ENCODE measurements around the gene SLC12A3.

Gene SLC12A3

DNA sequence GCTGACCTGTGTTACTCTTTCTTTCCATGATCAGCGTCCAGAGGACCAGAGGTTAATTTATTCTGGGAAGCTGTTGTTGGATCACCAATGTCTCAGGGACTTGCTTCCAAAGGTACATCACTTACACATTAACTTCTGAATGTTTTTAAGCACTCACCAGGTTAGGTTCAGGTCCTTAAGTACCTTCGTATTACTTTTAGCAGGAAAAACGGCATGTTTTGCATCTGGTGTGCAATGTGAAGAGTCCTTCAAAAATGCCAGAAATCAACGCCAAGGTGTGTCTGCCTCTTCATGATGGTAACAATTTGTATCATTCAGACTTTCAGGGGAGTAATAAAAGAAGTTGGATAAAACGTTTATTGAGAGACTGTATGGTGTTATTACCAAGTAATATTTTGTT, 70.2 kb downstream of the SLC12A3 start:
- Histone ChIP-seq H3K27ac (ENCODE audit: low read depth, low read length) (peak overlapping the region; percentile 96), H3K4me2 (ENCODE audit: low read depth, low read length, poor library complexity, severe bottlenecking) (peak overlapping the region; percentile 98), H3K9ac (ENCODE audit: low read length) (peak overlapping the region; percentile 96), H3K9me3 (ENCODE audit: insufficient read depth, low read length) (no peaks in the 10 kb centered on the region), H3K4me3 (ENCODE audit: insufficient read depth, low read length, poor library complexity, severe bottlenecking) (peak overlapping the region; percentile 31), H3K9me2 (replicated peaks; ENCODE audit: insufficient read depth, low read length) (no peaks in the 10 kb centered on the region), H3K79me2 (ENCODE audit: insufficient read depth, low read length) (peaks cover 70% of the 10 kb centered on the region), H3F3A (ENCODE audit: insufficient read depth) (peaks cover 73% of the 10 kb centered on the region), H3K36me3 (ENCODE audit: low read length) (peaks cover 61% of the 10 kb centered on the region), H2AFZ (ENCODE audit: low read depth, low read length, severe bottlenecking) (no peak overlapping the region), H4K20me1 (ENCODE audit: low read depth, low read length) (peaks cover 40% of the 10 kb centered on the region), H3K27me3 (ENCODE audit: low read length) (no peaks in the 10 kb centered on the region)
- TF ChIP-seq, protein P1, sequence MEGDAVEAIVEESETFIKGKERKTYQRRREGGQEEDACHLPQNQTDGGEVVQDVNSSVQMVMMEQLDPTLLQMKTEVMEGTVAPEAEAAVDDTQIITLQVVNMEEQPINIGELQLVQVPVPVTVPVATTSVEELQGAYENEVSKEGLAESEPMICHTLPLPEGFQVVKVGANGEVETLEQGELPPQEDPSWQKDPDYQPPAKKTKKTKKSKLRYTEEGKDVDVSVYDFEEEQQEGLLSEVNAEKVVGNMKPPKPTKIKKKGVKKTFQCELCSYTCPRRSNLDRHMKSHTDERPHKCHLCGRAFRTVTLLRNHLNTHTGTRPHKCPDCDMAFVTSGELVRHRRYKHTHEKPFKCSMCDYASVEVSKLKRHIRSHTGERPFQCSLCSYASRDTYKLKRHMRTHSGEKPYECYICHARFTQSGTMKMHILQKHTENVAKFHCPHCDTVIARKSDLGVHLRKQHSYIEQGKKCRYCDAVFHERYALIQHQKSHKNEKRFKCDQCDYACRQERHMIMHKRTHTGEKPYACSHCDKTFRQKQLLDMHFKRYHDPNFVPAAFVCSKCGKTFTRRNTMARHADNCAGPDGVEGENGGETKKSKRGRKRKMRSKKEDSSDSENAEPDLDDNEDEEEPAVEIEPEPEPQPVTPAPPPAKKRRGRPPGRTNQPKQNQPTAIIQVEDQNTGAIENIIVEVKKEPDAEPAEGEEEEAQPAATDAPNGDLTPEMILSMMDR (IDR thresholded peaks at IDR 0.05; ENCODE audit: insufficient read depth, low read length, poor library complexity, severe bottlenecking): no peak
- no peak for TF ChIP-seq EZH2phosphoT487 (conservative IDR thresholded peaks at IDR 0.05; ENCODE audit: low read length)

DNA sequence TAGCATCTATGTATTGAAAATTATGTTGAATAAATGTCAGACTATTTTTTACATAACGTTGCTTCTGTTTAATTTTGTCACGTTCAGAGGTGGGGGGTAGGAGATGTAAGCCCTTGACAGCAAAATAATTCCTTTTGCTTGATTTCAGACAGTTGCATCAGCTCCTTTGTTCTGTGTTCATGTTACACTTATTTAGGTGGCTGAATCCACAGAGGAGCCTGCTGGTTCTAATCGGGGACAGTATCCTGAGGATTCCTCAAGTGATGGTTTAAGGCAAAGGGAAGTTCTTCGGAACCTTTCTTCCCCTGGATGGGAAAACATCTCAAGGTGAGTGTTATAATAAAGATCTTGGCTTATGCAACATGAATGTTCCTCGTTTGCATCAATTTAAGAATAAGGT, 71.5 kb downstream of the SLC12A3 start:
- peaks cover 68% of the 10 kb centered on the region for H3K36me3 ChIP-seq (ENCODE audit: low read length)
- H3K79me2 ChIP-seq (ENCODE audit: insufficient read depth, low read length): peaks cover 70% of the 10 kb centered on the region
- peak overlapping the region; percentile 96 for H3K27ac ChIP-seq (ENCODE audit: low read depth, low read length)
- H3K4me2 ChIP-seq (ENCODE audit: low read depth, low read length, poor library complexity, severe bottlenecking): peak overlapping the region; percentile 98
- peaks cover 40% of the 10 kb centered on the region for H4K20me1 ChIP-seq (ENCODE audit: low read depth, low read length)
- H3F3A ChIP-seq (ENCODE audit: insufficient read depth): peaks cover 69% of the 10 kb centered on the region
- no peaks in the 10 kb centered on the region for H3K9me3 ChIP-seq (ENCODE audit: insufficient read depth, low read length)
- TF ChIP-seq EZH2phosphoT487 (conservative IDR thresholded peaks at IDR 0.05; ENCODE audit: low read length): no peak
- TF ChIP-seq, protein P1 (IDR thresholded peaks at IDR 0.05; ENCODE audit: insufficient read depth, low read length, poor library complexity, severe bottlenecking): no peak
- H3K27me3 ChIP-seq (ENCODE audit: low read length): no peaks in the 10 kb centered on the region
- H3K9ac ChIP-seq (ENCODE audit: low read length): no peak overlapping the region
- no peak overlapping the region for H2AFZ ChIP-seq (ENCODE audit: low read depth, low read length, severe bottlenecking)
- H3K9me2 ChIP-seq (replicated peaks; ENCODE audit: insufficient read depth, low read length): no peaks in the 10 kb centered on the region
- no peak overlapping the region for H3K4me3 ChIP-seq (ENCODE audit: insufficient read depth, low read length, poor library complexity, severe bottlenecking)

DNA sequence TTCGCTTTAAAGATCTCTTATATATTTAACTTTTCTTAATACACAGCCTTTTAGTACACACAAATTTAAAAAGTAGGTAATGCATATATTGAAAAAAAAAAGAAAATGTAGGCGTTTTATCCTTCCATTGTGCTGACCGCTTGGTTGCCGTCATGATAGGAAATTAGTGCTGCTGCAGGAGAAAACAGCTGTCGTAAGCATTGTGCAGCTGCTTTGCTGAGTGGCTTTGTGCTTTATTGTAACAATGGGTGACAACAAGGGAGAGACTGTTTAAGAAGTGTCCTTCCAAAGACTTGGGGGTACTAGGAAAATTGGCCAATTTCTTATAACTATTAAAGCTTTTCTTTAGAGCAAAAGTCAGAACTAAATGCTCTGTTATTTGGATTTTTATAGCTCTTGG, 71.9 kb downstream of the SLC12A3 start:
- Histone ChIP-seq H3K36me3 (ENCODE audit: low read length) (peaks cover 72% of the 10 kb centered on the region), H3K27ac (ENCODE audit: low read depth, low read length) (peak overlapping the region; percentile 96; the same call in 1 of the 2 replicates), H3K9ac (ENCODE audit: low read length) (no peak overlapping the region), H3K27me3 (ENCODE audit: low read length) (no peaks in the 10 kb centered on the region), H3K9me3 (ENCODE audit: insufficient read depth, low read length) (no peaks in the 10 kb centered on the region), H3F3A (ENCODE audit: insufficient read depth) (peaks cover 73% of the 10 kb centered on the region), H2AFZ (ENCODE audit: low read depth, low read length, severe bottlenecking) (no peak overlapping the region), H4K20me1 (ENCODE audit: low read depth, low read length) (peaks cover 40% of the 10 kb centered on the region), H3K79me2 (ENCODE audit: insufficient read depth, low read length) (peaks cover 70% of the 10 kb centered on the region), H3K9me2 (replicated peaks; ENCODE audit: insufficient read depth, low read length) (no peaks in the 10 kb centered on the region), H3K4me3 (ENCODE audit: insufficient read depth, low read length, poor library complexity, severe bottlenecking) (no peak overlapping the region), H3K4me2 (ENCODE audit: low read depth, low read length, poor library complexity, severe bottlenecking) (peak overlapping the region; percentile 98)
- TF ChIP-seq, protein P1 (IDR thresholded peaks at IDR 0.05; ENCODE audit: insufficient read depth, low read length, poor library complexity, severe bottlenecking): no peak
- no peak for TF ChIP-seq EZH2phosphoT487 (conservative IDR thresholded peaks at IDR 0.05; ENCODE audit: low read length)

Data from SU-DHL-6 (cell line).